ENCODE data around the gene DCC. TPM values are rescaled to one million over a fixed set of nuclear protein-coding genes. Genes with fewer than 3 reads are reported as not detected.

The DCC gene
- total RNA-seq, 1 donor from 2014 or later: not detected

DNA sequence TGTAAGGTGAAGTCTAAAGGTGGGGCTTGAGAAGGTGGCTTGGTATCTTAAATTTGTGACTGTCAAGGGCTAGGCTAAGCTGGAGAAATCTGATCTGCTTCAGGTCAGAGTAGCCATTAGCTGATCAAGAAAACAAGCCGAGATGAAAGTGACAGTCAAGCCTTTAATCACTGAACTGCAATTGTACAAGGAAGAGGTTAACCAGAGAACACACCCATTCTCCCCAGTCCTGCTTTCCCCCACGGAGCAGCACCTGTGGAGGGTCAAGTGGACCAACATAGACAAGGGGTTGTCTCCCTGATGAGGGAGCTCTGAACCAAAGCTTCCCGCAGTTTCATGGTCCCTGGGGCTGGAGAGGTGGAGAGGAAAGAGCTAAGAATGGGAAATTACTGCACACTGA, 901.2 kb downstream of the DCC start:
- DNase-seq: no peak

DNA sequence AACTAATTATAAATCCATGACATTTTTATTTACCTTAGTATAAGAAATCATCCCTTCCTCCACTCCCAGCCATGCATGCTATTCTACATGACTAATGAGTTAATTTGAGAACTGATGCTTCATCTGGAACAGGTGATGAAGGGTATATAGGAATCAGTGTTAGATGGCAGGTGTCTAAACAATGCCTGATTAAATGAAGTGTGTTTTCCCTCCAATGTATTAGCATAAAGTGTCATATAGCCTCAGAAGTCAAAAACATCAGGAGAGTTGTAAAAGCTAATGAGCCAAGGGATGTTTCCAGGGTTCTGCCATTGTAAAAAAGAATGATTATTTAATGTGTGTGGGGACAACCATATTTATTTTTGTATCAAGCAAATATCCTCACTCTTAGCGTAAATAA, 913.8 kb downstream of the DCC start:
- no peak for DNase-seq

DNA sequence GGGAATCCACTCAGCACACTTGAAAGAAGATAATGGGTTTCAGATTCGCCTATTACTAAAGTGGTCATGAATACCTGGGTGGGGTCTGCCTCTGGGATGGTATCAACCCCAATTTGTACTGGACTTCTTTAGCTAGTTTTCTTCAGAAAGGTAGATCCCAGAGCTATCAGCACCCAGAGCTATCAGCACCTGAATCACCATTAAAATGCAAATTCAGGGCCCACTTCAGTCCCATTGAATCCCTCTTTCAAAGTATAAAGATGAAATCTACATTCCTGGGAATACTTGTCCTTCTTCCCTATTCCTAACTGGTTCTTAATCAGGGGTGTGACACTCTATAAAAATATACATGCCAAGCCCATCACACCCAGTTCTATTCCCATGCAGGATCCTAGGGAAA, 914.3 kb downstream of the DCC start:
- DNase-seq: no peak

DNA sequence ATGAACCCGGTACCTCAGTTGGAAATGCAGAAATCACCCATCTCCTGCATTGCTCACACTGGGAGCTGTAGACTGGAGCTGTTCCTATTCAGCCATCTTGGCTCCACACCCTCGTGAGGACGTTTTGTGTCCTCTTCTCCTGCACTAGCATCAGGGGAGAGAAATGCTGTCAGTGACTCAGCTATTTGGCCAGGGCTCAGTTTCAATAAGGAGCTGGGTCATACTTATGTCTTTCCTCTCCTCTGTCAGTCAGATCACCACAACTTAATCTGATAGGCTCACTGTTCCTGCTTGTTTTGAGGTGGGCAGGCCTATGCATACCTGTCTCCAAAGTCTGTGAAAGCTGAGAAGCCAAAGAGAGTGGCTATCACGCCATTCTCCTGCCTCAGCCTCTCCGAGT, 921.2 kb downstream of the DCC start:
- DNase-seq: no peak

DNA sequence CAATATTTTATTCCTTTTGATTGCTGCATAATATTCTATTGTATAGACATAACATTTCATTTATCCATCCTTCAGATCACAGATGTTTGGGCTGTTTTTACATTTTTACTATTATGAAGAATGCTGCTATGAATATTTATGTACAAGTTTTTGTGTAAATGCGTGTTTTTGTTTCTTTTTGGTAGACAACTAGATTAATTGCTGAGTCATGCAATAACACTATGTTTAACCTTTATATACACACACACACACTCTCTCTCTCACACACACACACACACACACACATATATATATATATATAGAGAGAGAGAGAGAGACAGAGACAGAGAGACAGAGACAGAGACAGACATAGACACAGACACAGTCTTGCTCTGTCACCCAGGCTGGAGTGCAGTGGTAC, 926.9 kb downstream of the DCC start:
- DNase-seq: no peak

DNA sequence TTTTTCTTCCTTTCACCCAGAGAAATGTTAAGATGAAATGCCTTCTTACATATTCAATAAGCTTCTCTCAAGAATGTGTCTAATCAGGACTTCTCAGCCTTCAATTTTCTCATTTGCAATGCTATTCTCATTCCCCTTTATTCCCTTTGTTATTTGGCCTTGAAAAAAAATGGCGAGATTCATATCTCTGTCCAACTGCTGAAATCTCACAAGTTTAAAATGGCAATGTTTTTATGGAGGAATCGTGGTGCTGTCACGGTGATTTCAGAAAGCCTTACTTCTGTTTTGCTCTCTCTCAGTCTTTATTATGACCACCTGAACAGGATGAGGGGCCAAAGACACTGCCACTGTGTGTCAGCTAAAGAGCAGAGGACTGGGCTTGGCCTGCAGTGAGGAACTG, 928.5 kb downstream of the DCC start:
- DNase-seq: no peak

DNA sequence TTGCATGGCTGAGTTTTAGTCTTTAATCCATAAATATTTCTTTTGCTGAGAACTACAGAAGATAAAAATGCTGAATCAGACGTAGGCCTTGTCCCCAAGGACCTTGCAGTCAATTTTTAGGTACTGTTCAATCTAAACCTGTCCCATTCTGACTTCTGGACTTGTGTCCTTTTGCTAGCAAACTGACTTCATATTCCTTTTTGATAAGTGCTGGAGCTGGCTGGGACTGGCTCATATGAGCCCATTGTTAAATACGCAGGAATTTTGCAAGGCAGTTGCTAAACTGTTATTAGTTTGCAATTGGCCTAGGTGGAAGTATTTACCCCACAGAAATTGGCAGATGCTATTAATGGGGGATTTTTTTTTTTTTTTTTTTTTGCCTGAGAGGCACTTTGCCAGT, 941.4 kb downstream of the DCC start:
- DNase-seq: no peak

DNA sequence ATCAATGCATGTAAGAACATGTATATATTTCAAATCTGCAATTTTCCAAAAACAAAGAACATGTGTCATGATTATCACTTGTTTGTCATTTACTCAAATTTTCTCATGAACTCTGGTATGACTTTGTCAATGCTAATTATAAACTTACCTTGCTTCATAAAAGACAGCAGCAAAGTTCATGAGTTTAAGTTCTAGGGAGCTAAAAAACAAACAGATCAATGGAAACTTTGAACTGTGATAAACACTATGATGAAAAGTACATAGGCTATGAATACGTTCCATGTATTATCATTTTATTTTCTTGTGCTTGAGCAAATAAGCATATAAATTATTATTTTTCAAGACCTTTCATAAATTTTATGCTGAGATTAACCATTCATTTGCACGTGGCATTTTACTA, 943.7 kb downstream of the DCC start:
- DNase-seq: no peak

DNA sequence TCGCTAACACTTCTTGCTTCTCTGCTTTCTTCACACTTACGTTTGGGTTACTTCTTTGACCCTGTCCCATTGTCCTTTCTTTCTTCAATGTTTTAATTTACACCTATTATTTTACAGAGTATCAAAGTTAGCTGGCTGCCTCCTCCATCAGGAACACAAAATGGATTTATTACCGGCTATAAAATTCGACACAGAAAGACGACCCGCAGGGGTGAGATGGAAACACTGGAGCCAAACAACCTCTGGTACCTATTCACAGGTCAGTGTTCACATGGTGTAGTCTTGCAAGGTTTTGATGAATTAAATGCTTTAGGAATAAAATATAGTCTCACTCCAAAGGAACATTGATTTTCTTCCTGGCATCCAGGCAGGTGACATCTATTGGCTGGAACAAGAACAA, 965.5 kb downstream of the DCC start:
- no peak for DNase-seq

DNA sequence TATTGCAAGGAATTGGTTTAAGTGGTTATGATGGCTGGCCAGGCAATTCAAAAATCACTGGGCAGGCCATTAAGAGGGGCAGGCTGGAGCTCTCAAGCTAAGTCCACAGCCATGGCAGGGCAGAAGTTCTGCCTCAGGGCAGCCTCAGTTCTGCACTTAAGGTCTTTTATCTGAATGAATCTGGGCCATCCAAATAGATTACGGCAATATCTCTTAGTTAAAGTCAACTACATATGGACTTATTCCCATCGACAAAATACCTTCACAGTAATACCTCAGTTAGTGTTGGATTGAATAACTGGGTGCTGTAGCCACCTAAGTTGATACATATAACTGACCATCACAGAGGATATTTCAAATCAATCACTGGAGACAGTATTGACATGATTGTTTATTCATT, 979.6 kb downstream of the DCC start:
- DNase-seq: no peak

DNA sequence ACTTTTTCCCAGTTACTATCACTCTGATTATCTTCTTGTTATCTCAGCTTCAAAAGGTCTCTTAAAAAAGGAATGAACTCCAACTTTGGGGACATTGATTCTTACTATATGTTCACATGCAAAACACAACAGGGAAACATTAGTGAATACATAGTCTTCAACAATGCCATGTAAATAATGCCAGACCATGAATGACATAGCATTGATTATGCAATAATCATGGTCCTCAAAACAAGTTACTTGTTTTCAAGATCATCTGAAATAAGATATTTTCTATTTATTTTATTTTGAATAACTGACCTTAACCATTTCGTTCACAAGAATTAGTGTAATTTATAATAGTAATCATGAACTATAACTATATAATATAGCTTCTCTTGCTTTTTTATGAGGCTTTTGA, 982.2 kb downstream of the DCC start:
- no peak for DNase-seq

DNA sequence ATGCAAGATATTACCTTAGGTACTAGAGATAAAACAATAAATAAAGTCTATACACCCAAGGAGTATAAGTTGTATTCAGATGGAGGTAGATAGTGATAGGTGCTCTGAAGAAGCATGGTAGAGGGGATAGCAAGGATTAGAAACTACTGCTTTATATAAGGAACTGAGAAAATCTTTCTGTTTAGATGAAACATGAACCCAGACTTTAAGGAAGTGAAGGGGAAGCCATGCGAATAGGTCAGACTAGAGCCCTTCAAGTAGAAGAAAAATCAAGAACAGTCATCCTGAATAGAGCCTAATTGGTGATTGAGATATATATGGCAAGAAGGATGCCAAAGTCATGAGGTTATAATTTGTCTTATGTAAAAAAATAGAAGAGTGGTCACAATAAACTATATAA, 984.4 kb downstream of the DCC start:
- no peak for DNase-seq

DNA sequence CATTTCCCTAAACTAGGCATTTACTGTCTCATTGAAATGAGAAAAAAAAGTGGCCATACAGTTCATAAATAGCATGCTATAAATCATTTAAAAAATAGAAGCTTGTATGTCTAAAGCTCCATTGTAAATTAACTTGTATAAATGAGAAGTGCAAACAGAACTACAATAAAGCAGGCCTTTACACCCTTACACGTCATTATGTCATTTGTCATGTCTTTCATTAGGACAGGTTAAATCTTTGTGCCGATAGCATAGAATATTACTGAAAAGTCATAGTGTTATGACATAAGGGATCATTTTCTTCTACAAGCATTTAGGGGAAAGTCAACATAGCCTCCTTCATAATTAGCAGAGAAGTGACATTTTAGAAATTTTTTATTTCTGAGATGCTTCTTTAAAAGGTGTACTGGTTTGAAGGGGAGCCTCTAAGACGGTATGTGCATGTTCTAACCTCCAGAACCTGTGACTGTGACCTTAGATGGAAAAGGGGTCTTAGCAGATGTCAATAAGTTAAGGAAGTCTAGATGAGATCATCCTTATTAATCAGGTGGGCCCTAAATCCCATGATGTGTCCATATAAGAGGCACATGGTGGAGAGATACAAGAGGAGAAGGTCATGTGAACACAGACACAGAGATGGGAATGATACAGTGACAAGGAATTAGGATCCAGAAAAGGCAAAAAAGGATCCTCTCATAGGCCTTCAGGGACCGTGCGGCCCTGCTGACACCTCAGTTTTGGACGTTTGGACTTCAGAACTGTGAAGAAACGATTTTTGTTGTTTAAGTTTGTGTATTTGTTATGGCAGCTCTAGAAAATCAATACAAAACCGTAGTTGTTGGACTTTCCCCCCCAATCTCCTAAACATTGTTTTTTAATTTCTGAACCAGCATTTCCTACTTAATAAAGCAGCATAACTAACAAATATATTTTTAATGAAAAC, 1020.8 kb downstream of the DCC start:
- DNase-seq: no peak

DNA sequence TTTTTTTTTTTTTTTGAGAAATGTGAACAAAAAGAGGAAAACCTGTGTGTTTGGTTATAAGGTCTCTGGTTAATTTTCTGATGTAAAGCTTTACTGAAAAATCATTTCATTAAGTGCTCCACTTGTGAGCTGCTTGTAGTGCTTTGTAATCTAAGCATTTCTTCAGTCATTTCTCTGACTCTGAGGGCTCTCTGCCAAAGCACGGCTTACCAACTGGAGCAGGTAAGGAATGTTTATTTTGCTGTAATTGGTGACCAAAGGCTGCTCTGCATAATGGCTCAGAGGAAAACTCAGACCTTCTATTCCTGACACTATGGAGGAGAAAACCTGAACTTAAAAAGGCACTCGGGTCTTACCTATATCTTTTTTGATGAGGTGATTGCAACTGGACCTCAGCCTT, 1035.6 kb downstream of the DCC start:
- no peak for DNase-seq

DNA sequence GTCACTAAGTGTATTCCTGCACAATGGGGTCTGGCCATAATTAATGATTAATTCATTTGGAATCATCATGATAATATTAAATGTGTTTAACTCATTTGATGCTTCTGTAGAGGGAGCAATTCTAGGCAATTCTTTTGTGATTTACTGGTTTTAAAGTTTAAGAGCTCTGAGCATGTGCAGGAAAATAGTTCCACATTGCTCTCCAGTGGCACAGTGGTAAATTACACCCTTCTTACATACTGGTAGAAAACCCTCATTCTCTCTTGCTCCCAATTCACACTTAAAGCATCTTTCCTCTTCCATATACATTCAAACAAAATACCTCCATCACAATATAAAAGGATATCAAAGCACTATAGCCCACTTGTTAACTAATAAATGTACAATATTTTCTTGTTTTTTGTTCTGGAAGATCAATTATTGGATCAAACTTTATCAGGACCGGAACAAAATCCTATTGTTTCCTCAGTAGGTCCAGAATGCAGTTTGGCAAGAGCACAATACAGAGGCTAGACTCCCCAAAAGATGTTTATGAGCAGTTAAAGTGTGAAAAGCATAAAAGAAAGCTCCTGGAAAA, 1040.2 kb downstream of the DCC start:
- peak; percentile 42 for DNase-seq

DNA sequence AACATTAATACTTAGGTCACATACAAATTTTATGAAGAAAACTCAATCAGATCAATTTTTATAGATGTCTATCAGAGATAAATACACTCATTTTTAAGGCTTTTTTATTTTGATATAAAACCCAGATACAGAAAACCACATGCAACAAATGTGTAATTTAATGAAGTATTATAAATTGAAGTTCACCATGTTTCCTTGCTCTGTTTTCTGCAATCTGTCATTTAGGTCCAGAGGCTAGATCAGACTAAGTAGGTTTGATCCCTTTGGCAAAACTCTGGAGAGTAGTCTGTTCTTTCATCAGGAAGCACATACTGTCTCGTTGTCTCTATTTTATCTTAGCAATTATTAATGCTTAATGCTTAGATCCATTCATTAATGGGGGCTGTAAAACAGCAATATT, 1042.9 kb downstream of the DCC start:
- DNase-seq: no peak

DNA sequence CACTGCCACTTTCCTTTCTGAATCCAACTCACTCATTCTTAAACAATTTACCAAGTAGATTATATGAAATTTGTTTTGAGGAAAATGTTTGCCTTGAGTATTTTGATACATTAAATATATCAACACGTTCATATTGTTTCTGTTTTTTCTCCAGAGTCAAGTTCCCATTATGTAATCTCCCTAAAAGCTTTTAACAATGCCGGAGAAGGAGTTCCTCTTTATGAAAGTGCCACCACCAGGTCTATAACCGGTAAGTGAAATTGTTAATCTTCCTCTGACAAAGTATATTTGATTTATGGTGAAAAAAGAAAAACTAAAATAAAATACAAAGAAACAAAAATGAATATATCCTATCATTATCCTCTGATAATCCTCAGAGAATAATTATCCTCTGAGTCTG, 1045.9 kb downstream of the DCC start:
- DNase-seq: no peak

DNA sequence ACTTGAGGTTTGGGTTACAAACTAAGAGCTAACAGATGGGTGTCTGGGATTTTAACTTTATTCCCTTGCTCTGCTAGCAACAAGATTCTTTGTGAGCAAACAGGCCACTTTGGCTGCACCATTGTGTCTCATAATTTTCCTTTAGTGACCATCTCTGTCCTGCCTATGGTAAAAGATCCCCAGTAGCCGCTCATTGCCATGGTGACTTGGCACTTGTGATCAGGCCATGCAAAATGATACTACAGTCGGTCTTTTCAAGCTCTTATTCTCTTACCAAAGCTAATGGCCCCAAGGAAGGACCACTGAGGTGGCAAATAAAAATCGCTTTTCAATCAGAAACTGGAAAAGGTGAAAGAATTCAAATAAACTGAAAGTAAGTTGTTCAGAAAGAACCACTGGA, 1047.6 kb downstream of the DCC start:
- no peak for DNase-seq

DNA sequence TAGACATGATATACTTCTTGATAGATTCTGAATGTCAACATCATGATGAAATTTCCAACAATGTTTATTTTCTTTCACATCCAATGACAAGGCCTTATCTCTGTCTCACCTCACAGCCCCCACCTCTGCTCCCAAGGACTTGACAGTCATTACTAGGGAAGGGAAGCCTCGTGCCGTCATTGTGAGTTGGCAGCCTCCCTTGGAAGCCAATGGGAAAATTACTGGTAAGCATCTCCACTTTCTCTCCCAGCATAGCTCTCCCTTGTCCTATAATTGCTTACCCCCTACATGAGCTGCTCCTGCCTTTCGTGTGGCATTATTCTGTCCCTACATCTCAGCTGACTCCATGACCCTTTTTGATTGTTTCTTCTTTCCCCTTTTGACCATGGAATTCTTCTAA, 1062.7 kb downstream of the DCC start:
- DNase-seq: no peak

DNA sequence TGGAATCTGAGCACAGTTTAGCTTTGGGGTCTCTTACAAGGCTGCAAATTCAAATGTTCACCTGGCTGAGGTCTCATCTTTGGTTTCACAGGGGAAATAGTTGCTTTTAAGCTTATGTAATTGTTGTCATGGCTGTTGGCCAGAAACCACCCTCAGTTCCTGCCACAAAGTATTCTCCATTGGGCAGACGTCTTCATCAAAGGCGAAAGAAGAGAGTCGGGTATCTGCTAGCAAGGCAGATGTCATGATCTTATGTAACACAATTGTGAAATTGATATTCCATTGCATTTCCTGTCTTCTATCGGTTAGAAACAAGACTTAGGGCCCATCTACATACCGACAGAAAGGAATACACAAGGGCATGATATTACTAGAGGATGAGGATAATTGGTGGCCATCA, 1068.3 kb downstream of the DCC start:
- DNase-seq: no peak

DNA sequence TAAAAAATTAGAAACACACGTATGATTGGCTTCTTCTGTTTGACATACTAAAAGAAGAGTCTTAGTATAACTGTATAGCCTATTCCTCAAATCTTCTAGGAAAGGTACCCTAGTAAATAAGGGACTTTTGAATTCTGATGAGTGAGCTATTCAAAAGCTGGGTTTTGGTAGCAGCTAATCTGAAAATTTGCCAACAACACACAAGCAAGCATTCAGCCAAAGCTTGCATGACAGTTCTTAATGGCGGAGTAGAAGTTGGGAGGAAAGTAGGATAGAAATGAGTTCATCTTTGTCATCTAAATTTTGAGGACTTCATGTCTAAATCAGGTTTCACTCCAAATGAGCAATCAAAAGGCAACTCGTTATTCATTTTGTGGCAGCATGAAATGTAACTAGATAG, 1071.5 kb downstream of the DCC start:
- DNase-seq: no peak

DNA sequence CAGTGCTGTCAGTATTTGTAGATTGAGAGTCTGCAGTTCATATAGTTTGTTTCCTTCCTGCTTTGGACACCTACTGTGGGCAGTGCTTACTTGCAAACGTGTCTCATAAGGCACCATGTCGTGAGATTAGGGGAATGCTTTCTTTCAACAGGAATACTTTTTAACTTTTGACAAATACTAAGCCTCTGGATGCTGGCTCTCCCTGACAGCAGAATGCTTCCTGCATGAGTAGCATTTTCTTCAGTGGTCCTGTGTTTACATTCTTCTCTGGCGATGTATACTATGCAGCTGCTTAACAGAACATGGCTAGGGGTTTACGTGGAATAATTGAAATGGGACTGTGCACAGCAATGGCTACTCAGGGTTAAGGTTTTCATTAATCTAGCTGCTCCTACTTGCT, 1077.0 kb downstream of the DCC start:
- DNase-seq: no peak

DNA sequence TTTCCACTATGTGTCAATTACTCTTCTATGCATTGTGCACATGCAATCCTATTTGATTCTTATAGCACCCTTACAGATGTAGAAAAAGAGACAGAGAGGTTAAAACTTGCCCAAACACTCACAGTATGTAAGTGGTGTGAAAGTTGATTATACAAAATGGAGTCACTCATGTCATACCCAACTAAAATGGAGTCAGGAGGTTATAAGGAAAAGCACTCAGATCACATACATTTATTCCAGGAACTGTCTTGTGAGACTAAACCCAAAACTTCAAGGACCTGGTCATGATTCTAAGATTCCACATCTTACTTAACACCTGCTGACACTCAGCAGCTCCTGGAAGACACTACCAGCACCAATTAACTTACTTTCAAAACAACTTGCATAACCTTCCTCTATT, 1081.9 kb downstream of the DCC start:
- no peak for DNase-seq

DNA sequence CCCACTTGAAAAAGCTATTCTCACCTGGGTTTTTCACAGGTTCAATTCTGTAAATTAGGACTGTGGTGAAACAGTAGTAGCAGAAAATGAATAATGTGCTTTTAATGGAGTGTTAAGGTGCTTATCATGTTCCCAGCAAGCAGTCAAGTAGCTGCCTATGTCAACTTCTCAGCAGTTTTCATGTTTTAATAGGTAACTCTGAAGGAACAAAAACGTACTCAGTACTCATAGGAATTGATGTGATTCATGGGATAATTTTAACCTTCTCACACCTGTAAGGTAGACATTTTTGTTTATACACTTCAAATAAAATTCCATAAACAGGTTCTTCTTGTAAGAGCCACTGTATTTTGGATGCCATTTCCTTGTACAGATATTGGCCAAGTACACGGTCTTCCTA, 1082.9 kb downstream of the DCC start:
- DNase-seq: no peak

Measured in dermis blood vessel endothelial cell (primary cell).